K562 (cell line): ENCODE results near the gene DCXR. TPM values are rescaled to one million over a fixed set of nuclear protein-coding genes. Genes with fewer than 3 reads are reported as not detected.

ENCODE experiments used
- ATAC-seq: fragments of 200-7000 bp; cut with Tn5 transposase; 3 replicates; pipeline ENCODE4 v1.9.1; 2020; ENCODE audit warnings: moderate library complexity
- BruUV-seq: library from RNA; stranded (reverse); fragments of 400-500 nt; replicated peaks from 2 replicates; lab custom pipeline; 2021; lab: Mats Ljungman, UMichigan
- CTCF ChIA-PET: fragments of 300-600 bp; formaldehyde crosslinking; extraction: SDS; loops from one replicate; lab custom pipeline; 2021; ENCODE audit warnings: low intra/inter-chr PET ratio; lab: Yijun Ruan, JAX
- POLR2A ChIA-PET: fragments of 300-600, 350-650 bp; sonication (Branson Sonifier 250); formaldehyde crosslinking; extraction: SDS; loops from one replicate; lab custom pipeline; 2021; ENCODE audit warnings: antibody characterized with exemption, inconsistent platforms; lab: Yijun Ruan, JAX
- DNase-seq, 4 experiments: peaks; one replicate each; pipeline versions ENCODE4 v3.0.0 to v3.0.0-alpha.2; 2011 to 2018; ENCODE audit warnings: low spot score in 3 of 4, mixed read lengths in 3 of 4; ENCODE audit errors: extremely low read depth in 1 of 4
- FAIRE-seq: peaks from 2 replicates; lab custom pipeline; 2011; peaks lifted over from hg19 to GRCh38; lab: Jason Lieb, UNC
- H2AFZ ChIP-seq: 2 replicates; pipeline ENCODE4 v1.6.0; 2011; ENCODE audit warnings: low read depth, low read length, control low read depth, inconsistent platforms
- H3K27ac ChIP-seq: fragments of 200-600 bp; 3 replicates; pipeline ENCODE4 v1.8.0; 2011; ENCODE audit warnings: low read depth, mild to moderate bottlenecking, control low read depth, inconsistent platforms, low read length, moderate library complexity, mixed read lengths; ENCODE audit errors: extremely low read depth
- H3K27me3 ChIP-seq, 2 experiments: fragments of 300-600 bp in 1 of 2; 2 replicates in 1 of 2; 3 replicates in 1 of 2; pipeline versions ENCODE4 v1.6.0 to v1.8.0; 2011; ENCODE audit warnings: inconsistent platforms in 2 of 2, low read length in 2 of 2, mild to moderate bottlenecking in 1 of 2, mixed read lengths in 1 of 2, moderate library complexity in 1 of 2; ENCODE audit not compliant: control insufficient read depth in 2 of 2, insufficient read depth in 2 of 2
- H3K36me3 ChIP-seq: fragments of 300-600 bp; 3 replicates; pipeline ENCODE4 v1.8.0; 2011; ENCODE audit warnings: mild to moderate bottlenecking, low read length, inconsistent platforms; ENCODE audit not compliant: control insufficient read depth, insufficient read depth
- H3K4me1 ChIP-seq, 2 experiments: fragments of 200-600 bp in 1 of 2; replicated peaks in 1 of 2; 2 replicates in 1 of 2; 3 replicates in 1 of 2; pipeline versions ENCODE4 v1.5.1 to v1.8.0; 2011; ENCODE audit warnings: inconsistent platforms in 2 of 2, low read length in 2 of 2, mild to moderate bottlenecking in 1 of 2, mixed read lengths in 1 of 2, moderate library complexity in 1 of 2; ENCODE audit not compliant: control insufficient read depth in 2 of 2, insufficient read depth in 2 of 2
- H3K4me2 ChIP-seq: 2 replicates; pipeline ENCODE4 v1.6.1; 2011; ENCODE audit warnings: low read length, control low read depth, inconsistent platforms, mixed read lengths; ENCODE audit not compliant: insufficient read depth
- H3K4me3 ChIP-seq: fragments of 200-600 bp; sonication (generic), shearing (Covaris generic); 2 replicates; pipeline ENCODE4 v1.5.1; 2016; ENCODE audit warnings: control low read depth, inconsistent platforms
- H3K79me2 ChIP-seq: fragments of 200-600 bp; 3 replicates; pipeline ENCODE4 v1.8.0; 2011; ENCODE audit warnings: low read length, inconsistent platforms; ENCODE audit not compliant: control insufficient read depth, insufficient read depth
- H3K9ac ChIP-seq, 2 experiments: 2 replicates each; pipeline versions ENCODE4 v1.6.0 to v1.6.1; 2011; ENCODE audit warnings: low read depth in 2 of 2, low read length in 2 of 2, control low read depth in 1 of 2, inconsistent platforms in 1 of 2, mild to moderate bottlenecking in 1 of 2, mixed read lengths in 1 of 2; ENCODE audit not compliant: insufficient read depth in 1 of 2
- H3K9me1 ChIP-seq: one replicate; pipeline ENCODE4 v1.6.0; 2011; ENCODE audit warnings: inconsistent platforms, mild to moderate bottlenecking, low read length, moderate library complexity; ENCODE audit not compliant: control insufficient read depth, insufficient read depth
- H3K9me3 ChIP-seq: replicated peaks from 2 replicates; pipeline ENCODE4 v1.5.1; 2011; ENCODE audit warnings: low read depth, low read length, inconsistent platforms; ENCODE audit not compliant: control insufficient read depth, insufficient read depth
- H4K20me1 ChIP-seq: replicated peaks from 2 replicates; pipeline ENCODE4 v1.6.1; 2011; ENCODE audit warnings: low read length, inconsistent platforms, mixed read lengths; ENCODE audit not compliant: control insufficient read depth, insufficient read depth
- BRCA1 ChIP-seq, 2 experiments: fragments of 450-650 bp in 1 of 2; sonication (generic) in 1 of 2; formaldehyde crosslinking in 1 of 2; IDR thresholded peaks; 2 replicates each; pipeline versions ENCODE4 v1.5.0 to v1.6.1; 2017 to 2020; ENCODE audit warnings: mild to moderate bottlenecking in 1 of 2, missing genetic modification reagents in 1 of 2
- CBFA2T2 ChIP-seq: fragments of 450-650 bp; conservative IDR thresholded peaks from 2 replicates; pipeline ENCODE4 v1.6.1; 2017; ENCODE audit warnings: mild to moderate bottlenecking
- COPS2 ChIP-seq: fragments of 450-650 bp; conservative IDR thresholded peaks from 2 replicates; pipeline ENCODE4 v1.6.1; 2016; ENCODE audit warnings: mild to moderate bottlenecking, moderate library complexity
- ELF2 ChIP-seq: fragments of 250-450 bp; sonication (Bioruptor Pico); IDR thresholded peaks from 2 replicates; pipeline ENCODE4 v1.5.0; 2021; ENCODE audit warnings: mild to moderate bottlenecking
- FOXA1 ChIP-seq: fragments of 450-650 bp; IDR thresholded peaks from 2 replicates; pipeline ENCODE4 v1.6.1; 2016; ENCODE audit warnings: mild to moderate bottlenecking, borderline replicate concordance
- GATA2 ChIP-seq: sonication (generic); formaldehyde crosslinking; IDR thresholded peaks from 2 replicates; pipeline ENCODE4 v1.4.0; 2020; ENCODE audit warnings: mild to moderate bottlenecking, missing genetic modification reagents
- JUN ChIP-seq, 2 experiments: sonication (generic) in 1 of 2; formaldehyde crosslinking in 1 of 2; IDR thresholded peaks; 2 replicates each; pipeline versions ENCODE4 v1.6.1 to v1.8.0; 2012 to 2022; ENCODE audit warnings: borderline replicate concordance in 2 of 2, mild to moderate bottlenecking in 2 of 2, improper control_type of control experiment in 1 of 2, low read depth in 1 of 2, low read length in 1 of 2, missing genetic modification reagents in 1 of 2
- NFATC3 ChIP-seq: fragments of 450-650 bp; IDR thresholded peaks from 2 replicates; pipeline ENCODE4 v1.6.1; 2017; ENCODE audit warnings: mild to moderate bottlenecking
- NKRF ChIP-seq: fragments of 450-650 bp; IDR thresholded peaks from 2 replicates; pipeline ENCODE4 v1.6.1; 2016; ENCODE audit warnings: borderline replicate concordance
- NR1H2 ChIP-seq: sonication (generic); formaldehyde crosslinking; IDR thresholded peaks from 2 replicates; pipeline ENCODE4 v1.4.0; 2020; ENCODE audit warnings: mild to moderate bottlenecking, missing genetic modification reagents
- NR2F6 ChIP-seq: fragments of 450-650 bp; formaldehyde crosslinking; IDR thresholded peaks from 2 replicates; pipeline ENCODE4 v1.4.0; 2020; ENCODE audit warnings: mild to moderate bottlenecking
- POLR2A ChIP-seq: fragments of 450-650 bp; conservative IDR thresholded peaks from 2 replicates; pipeline ENCODE4 v1.6.1; 2016
- POLR2G ChIP-seq: fragments of 200-400 bp; formaldehyde crosslinking; IDR thresholded peaks from 2 replicates; pipeline ENCODE4 v1.6.1; 2017; ENCODE audit warnings: low read depth, mild to moderate bottlenecking, antibody characterized with exemption, low read length, moderate library complexity
- PRMT5 ChIP-seq: sonication (generic); formaldehyde crosslinking; IDR thresholded peaks from 2 replicates; pipeline ENCODE4 v1.5.0; 2020; ENCODE audit warnings: missing genetic modification reagents
- RBFOX2 ChIP-seq: fragments of 200-400 bp; formaldehyde crosslinking; IDR thresholded peaks from 2 replicates; pipeline ENCODE4 v1.6.1; 2017; ENCODE audit warnings: low read depth, mild to moderate bottlenecking, low read length, moderate library complexity
- WGBS: fragments of 100-300 bp; shearing (Covaris generic); methylation state at CpG from one replicate; pipeline ENCODE4 v1.1.6; 2016; ENCODE audit warnings: low coverage, mixed read lengths; ENCODE audit not compliant: insufficient coverage; ENCODE audit errors: missing lambda C conversion rate; 5-methylcytosine and 5-hydroxymethylcytosine counted together
- in situ Hi-C: fragments of 300-500 bp; cut with MboI; formaldehyde crosslinking; loops from 4 replicates; pipeline ENCODE4 v1.15.0; 2018; ENCODE audit warnings: inconsistent platforms, mixed read lengths
- intact Hi-C: fragments of 100-400 bp; cut with micrococcal nuclease; formaldehyde crosslinking; loops from 2 replicates; pipeline ENCODE4 v1.14.2; 2022
- polyA plus RNA-seq, 8 experiments: library from polyadenylated mRNA; depleted of rRNA in 4 of 8; stranded (reverse) in 5 of 8; unstranded in 3 of 8; fragments of >200 nt; fragmentation: Nextera tagmentation in 2 of 8; fragmentation: Illumina TruSeq in 1 of 8; extraction: Ambion mirVana in 2 of 8; extraction: Trizol in 1 of 8; gene quantifications; 2 replicates each; pipeline versions ENCODE4 v1.2.1 to v1.2.3, GENCODE V29; 2011 to 2014; ENCODE audit warnings: inconsistent platforms in 1 of 8, missing spikeins in 1 of 8
- total RNA-seq, 7 experiments: library from RNA; depleted of rRNA in 6 of 7; stranded (reverse); fragments of >200 nt in 6 of 7; fragmentation: Illumina TruSeq in 2 of 7; extraction: Trizol in 2 of 7; gene quantifications; 2 replicates each; pipeline versions ENCODE4 v1.2.1 to v1.2.3, GENCODE V29; 2011 to 2021; ENCODE audit warnings: low replicate concordance in 1 of 7
- TF ChIP-seq, protein P1 (sequence below): fragments of 450-650 bp; IDR thresholded peaks from 2 replicates; pipeline ENCODE4 v1.6.1; 2018; ENCODE audit not compliant: partially characterized antibody

The DCXR gene
- total and polyA plus RNA-seq, 9 of the 15 experiments (the other 6 are each of a cell fraction or from before 2014, with no cell fraction given) = 21.3 to 274 (median 156) TPM

DNA sequence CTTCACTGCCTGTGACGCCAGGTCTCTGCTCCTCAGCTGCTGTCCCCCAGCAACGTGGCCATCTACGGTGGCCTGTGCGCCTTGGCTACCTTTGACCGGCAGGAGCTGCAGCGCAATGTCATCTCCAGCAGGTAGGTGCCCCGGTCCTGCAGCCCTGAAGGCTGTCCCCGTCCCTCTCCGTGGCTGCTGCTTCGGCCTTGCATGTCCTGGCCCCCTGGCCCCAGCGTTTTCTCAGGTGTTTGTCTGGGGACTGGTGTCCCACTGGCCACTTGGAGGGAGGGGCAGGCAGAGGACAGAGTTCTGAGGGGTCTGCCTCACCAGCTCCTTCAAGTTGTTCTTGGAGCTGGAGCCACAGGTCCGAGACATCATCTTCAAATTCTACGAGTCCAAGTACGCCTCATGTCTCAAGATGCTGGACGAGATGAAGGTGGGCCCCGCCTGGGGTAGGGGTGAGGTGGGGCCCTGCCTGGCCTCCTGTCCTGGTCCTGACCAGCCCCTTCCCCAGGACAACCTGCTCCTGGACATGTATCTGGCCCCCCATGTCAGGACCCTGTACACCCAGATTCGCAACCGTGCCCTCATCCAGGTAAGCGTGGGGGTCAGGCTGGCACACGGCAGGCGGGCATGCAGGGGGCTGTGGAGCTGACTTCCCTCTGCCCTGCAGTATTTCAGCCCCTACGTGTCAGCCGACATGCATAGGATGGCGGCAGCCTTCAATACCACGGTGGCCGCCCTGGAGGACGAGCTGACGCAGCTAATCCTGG lies 18.6 kb upstream of the DCXR start:
- in situ Hi-C loops = no loop called here
- ChIA-PET CTCF (no interaction called here), POLR2A (interaction anchor here (0.9 to 1.7 kb wide), 4 partner anchors 10 to 20 kb away, joined by 3 to 9 read pairs (median 5); no protein-coding TSS in a partner anchor)
- Histone ChIP-seq H3K9me3 (no peaks in the 10 kb centered on the region), H3K4me1 (peaks cover 0 to 86% of the 10 kb centered on the region in 2 experiments; a peak in 3 of 5 replicates), H3K4me2 (no peak overlapping the region), H3K9ac (0 out of 4 replicates have a peak overlapping the region, but pooled peaks of 1 of the 2 experiments have one; percentile 43), H3K79me2 (peaks cover 19% of the 10 kb centered on the region), H3K27me3 (no peaks in the 10 kb centered on the region), H4K20me1 (peaks cover 11% of the 10 kb centered on the region), H2AFZ (no peak overlapping the region), H3K9me1 (no peaks in the 10 kb centered on the region), H3K4me3 (no peak overlapping the region), H3K27ac (no peak overlapping the region), H3K36me3 (peaks cover 83% of the 10 kb centered on the region; the same call in 2 of the 3 replicates)
- TF ChIP-seq COPS2 (no peak), NKRF (no peak), NR2F6 (CRISPR knock-in tag) (no peak), POLR2A (peak; percentile 4), NR1H2 (CRISPR knock-in tag) (no peak), NFATC3 (no peak), ELF2 (CRISPR knock-in tag) (no peak), POLR2G (peak; percentile 44; the same call in 1 of the 2 replicates), GATA2 (no peak), RBFOX2 (peak; percentile 63), JUN (IDR thresholded peaks at IDR 0.05; ENCODE audit: borderline replicate concordance, low read depth, low read length) (no peak), JUN (CRISPR knock-in tag; IDR thresholded peaks at IDR 0.05; ENCODE audit: borderline replicate concordance) (no peak), PRMT5 (CRISPR knock-in tag) (no peak), FOXA1 (no peak), CBFA2T2 (no peak), BRCA1 (IDR thresholded peaks at IDR 0.05) (no peak), BRCA1 (CRISPR knock-in tag; IDR thresholded peaks at IDR 0.05) (no peak)
- TF ChIP-seq, protein P1, sequence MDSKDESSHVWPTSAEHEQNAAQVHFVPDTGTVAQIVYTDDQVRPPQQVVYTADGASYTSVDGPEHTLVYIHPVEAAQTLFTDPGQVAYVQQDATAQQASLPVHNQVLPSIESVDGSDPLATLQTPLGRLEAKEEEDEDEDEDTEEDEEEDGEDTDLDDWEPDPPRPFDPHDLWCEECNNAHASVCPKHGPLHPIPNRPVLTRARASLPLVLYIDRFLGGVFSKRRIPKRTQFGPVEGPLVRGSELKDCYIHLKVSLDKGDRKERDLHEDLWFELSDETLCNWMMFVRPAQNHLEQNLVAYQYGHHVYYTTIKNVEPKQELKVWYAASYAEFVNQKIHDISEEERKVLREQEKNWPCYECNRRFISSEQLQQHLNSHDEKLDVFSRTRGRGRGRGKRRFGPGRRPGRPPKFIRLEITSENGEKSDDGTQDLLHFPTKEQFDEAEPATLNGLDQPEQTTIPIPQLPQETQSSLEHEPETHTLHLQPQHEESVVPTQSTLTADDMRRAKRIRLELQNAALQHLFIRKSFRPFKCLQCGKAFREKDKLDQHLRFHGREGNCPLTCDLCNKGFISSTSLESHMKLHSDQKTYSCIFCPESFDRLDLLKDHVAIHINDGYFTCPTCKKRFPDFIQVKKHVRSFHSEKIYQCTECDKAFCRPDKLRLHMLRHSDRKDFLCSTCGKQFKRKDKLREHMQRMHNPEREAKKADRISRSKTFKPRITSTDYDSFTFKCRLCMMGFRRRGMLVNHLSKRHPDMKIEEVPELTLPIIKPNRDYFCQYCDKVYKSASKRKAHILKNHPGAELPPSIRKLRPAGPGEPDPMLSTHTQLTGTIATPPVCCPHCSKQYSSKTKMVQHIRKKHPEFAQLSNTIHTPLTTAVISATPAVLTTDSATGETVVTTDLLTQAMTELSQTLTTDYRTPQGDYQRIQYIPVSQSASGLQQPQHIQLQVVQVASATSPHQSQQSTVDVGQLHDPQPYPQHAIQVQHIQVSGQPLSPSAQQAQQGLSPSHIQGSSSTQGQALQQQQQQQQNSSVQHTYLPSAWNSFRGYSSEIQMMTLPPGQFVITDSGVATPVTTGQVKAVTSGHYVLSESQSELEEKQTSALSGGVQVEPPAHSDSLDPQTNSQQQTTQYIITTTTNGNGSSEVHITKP = no peak
- no TSS peak for BruUV-seq
- no peak for FAIRE-seq
- DNase-seq = no peak
- no peak for ATAC-seq
- intact Hi-C loops = no loop called here
- WGBS = 87% methylated on average over 27 of the region's 28 CpGs
